Renal pelvis (tissue), 4 donors: ENCODE data around the gene TGIF2. TPM values are rescaled to one million over a fixed set of nuclear protein-coding genes. Genes with fewer than 3 reads are reported as not detected.
"Not testable (repeated sequence)": the region's sequence is repeated elsewhere in the genome, so short reads cannot be mapped to it uniquely, and the experiment has no call there.

Experiments
- DNase-seq: peaks from one replicate; pipeline ENCODE4 v3.0.0-alpha.2; 2013
- polyA plus RNA-seq, 3 donors: library from polyadenylated mRNA; unstranded; fragments of 120-200 nt; gene quantifications; one replicate each; pipeline ENCODE4 v1.2.1, GENCODE V29; 2013; ENCODE audit not compliant: insufficient read length in 3 of 3

The TGIF2 gene
- polyA plus RNA-seq, 3 donors, result 56.4 to 65.0 (median 57.0) TPM

- no peak for DNase-seq
These were observed 29.9 kb upstream of the TGIF2 start for GRCh38 chr20:36543184-36544133.

GRCh38 chr20:36544134-36545018 is 29.0 kb upstream of the TGIF2 start:
- DNase-seq, result no peak

DNA sequence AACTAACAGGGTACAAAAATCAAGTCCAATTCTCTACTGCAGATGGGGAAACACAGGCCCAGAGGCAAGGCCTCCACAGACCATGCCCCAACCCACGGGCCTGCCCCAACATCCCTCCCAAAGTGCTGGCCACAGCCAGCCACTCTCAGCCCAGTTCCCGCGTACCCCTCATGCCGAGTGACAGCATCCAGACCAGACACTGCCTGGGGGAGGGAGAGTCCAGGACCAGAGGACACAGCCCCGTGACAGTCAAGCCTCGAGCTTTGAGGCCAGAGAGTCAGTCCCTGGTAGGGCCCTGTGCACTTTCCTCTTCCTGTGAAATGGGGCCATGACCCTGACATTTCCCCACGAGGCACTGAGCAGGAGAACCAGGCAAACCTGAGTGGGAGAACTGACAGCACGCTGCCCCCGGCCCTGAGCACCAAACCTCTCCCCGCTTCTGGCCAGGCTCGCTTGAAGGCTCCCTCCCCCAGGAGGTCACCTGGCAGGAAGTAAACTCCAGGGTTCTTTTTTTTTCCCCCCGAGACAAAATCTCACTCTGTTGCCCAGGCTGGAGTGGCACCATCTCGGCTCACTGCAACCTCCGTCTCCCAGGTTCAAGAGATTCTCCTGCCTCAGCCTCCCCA is 27.2 kb upstream of the TGIF2 start:
- no peak for DNase-seq

- DNase-seq, result no peak
These were observed 26.0 kb upstream of the TGIF2 start for GRCh38 chr20:36547186-36548005.

DNA sequence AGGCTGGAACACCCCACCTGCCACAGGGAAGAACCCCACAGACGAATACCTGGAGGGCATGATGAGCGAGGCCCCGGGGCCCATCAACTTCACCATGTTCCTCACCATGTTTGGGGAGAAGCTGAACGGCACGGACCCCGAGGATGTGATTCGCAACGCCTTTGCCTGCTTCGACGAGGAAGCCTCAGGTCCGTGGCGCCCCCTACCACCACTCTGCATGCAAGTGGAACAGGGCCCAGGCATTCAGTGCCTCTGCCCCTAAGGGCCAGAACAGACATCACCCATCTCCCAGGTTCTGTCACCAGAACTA is 25.4 kb upstream of the TGIF2 start:
- DNase-seq, result no peak

GRCh38 chr20:36548704-36549627 is 24.4 kb upstream of the TGIF2 start:
- DNase-seq, result no peak

DNA sequence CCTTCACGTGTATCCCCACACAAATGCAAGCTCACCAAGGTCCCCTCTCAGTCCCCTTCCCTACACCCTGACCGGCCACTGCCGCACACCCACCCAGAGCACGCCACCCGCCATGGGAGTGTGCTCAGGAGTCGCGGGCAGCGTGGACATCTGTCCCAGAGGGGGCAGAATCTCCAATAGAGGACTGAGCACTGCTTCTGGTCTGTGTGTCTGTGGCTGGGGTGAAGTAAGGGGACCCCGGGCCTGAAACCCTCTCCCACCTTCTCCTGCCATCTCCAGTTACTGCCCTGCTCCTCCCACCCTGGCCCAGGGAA is 23.8 kb upstream of the TGIF2 start:
- no peak for DNase-seq

GRCh38 chr20:36549942-36550789 is 23.2 kb upstream of the TGIF2 start:
- no peak for DNase-seq

GRCh38 chr20:36550790-36551299 is 22.6 kb upstream of the TGIF2 start:
- DNase-seq, result peak; percentile 30

- DNase-seq, result no peak
These were observed 18.1 kb upstream of the TGIF2 start for GRCh38 chr20:36555248-36555647.

DNA sequence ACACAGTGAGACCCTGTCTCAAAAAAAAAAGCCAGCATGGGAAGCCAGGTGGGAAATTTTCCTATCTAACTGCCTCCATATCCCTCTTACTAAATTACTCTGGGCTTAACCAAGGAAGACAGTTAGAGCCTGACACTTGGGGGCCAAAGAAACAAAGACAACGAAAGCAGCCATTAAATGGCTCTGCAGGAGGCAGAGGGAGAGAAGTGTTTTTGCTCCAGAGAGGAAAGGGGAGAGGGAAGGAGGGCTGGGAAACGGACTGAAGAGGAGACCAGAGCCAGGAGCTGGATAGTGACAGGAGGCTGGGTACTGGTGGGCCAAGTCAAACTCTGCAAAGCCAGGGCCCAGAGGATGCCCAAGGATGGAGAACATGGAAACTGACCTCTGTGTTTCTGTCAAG is 10.7 kb upstream of the TGIF2 start:
- DNase-seq, result no peak

DNA sequence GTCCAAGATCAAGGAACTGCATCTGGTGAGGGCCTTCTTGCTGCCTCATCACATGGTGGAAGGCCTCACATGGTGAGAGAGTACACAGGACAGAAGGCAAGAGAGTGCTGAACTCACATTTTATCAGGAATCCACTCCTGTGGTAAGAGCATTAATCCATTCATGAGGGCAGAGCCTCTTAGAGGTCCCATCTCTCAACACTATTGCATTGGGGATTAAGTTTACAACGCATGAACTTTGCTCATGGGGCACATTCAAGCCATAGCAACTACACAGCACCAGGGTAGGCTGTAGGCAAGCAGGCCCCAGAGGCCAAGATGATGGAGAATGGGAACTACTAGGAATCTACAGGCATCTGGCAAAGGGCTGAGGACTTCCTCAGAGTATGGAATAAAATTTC is 10.0 kb upstream of the TGIF2 start:
- no peak for DNase-seq

DNA sequence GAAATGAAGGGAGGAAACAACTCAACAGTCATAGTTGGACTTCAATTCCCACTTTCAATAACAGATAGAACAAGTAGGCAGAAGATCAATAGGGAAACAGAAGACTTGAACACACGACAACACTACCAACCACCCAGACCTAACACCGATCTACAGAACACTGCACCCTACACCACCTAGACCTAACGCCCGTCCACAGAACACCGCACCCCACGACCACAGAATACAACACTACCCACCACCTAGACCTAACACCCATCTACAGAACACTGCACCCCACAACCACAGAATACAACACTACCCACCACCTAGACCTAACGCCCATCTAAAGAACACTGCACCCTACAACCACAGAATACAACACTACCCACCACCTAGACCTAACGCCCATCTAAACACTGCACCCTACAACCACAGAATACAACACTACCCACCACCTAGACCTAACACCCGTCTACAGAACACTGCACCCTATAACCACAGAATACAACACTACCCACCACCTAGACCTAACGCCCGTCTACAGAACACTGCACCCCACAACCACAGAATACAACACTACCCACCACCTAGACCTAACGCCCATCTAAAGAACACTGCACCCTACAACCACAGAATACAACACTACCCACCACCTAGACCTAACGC is 9.2 kb upstream of the TGIF2 start:
- not testable (repeated sequence) for DNase-seq

GRCh38 chr20:36564726-36565121 is 8.7 kb upstream of the TGIF2 start:
- not testable (repeated sequence) for DNase-seq

DNA sequence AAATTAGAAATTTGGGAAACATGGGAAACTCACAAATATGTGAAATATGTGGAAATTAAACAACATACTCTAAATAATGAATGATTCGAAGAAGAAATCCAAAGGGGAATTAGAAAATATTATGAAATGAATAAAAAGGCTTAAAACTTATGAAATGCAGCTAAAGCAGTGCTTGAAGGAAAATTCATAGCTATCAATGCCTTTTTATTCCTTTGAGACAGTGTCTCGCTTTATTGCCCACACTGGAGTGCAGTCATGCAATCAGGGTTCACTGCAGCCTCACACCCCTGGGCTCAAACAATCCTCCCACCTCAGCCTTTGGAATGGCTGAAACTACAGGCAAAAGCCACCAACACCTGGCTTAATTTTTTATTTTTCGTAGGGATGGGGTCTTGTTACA is 7.9 kb upstream of the TGIF2 start:
- no peak for DNase-seq

GRCh38 chr20:36569847-36570429 is 3.5 kb upstream of the TGIF2 start:
- no peak for DNase-seq

DNA sequence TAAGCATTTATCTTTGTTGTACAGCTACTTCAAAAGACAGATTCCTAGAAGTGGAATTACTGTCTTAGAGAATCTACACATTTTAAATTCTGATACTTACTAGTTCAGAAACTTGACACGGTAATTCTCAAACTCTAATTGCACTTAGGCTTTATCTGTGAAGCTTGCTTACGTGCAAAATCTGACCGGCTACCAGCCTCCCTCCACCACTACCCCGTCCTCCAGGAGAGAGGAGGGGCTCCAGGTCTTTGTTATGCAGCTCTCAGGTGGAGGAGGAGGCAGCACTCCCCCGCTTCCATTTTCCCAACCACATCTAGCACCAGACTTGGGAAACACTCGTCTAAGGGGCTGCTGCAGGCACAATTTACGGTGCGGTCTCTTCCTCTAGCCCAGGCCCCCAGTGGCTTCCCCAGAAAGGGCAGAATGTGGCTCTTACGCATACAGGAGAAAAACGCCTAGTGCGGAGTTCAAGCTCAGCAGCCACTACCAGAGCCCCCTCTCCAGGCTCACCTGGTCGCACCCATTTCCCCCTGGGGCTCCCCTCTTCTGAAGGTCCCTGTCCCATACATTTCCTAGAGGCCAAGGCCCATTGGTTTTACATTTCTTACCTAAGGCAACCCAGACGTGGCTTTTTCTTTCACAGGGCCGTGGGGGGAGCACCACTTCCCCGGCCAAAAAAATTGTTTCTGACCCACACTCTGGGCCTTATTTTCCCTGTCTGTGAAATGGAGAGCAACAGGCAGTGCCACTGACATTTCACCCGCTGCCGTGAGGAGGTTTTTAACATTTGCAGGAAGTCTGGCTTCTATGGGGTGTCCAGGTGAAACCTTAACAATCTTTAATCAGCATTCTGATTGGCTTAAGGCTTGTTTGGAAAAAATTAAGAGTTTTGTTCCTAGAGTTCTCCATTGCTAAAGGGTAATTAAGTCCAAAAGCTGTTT is 1.6 kb upstream of the TGIF2 start:
- peak; percentile 67 for DNase-seq
